CD4-positive, alpha-beta T cell (primary cell): ENCODE measurements around the gene UBE2M. TPM values are rescaled to one million over a fixed set of nuclear protein-coding genes. Genes with fewer than 3 reads are reported as not detected.
A peak's percentile ranks its signal among the peaks of the same experiment; 100 is the strongest.

Experiments used
- ATAC-seq: fragments of 200-7000 bp; cut with Tn5 transposase; one replicate; pipeline ENCODE4 v1.10.0; 2022; ENCODE audit warnings: mild to moderate bottlenecking; ENCODE audit not compliant: poor library complexity
- CTCF ChIA-PET: fragments of 350-600 bp; sonication (Branson Sonifier 250); formaldehyde crosslinking; loops from one replicate; lab custom pipeline; 2021; ENCODE audit warnings: antibody characterized with exemption, inconsistent platforms; lab: Charles Lee
- POLR2A ChIA-PET: fragments of 350-600 bp; sonication (Branson Sonifier 250); formaldehyde crosslinking; loops from one replicate; lab custom pipeline; 2021; ENCODE audit warnings: antibody characterized with exemption, inconsistent platforms; lab: Charles Lee
- DNase-seq, 14 experiments: peaks; one replicate each; pipeline ENCODE4 v3.0.0-alpha.2; 2013 to 2020; ENCODE audit warnings: mixed read lengths in 2 of 14
- H3K27ac ChIP-seq, 2 donors: one replicate each; pipeline versions ENCODE4 v1.5.1 to v1.7.0; 2013; ENCODE audit warnings: low read length in 2 of 2, low read depth in 1 of 2, mild to moderate bottlenecking in 1 of 2
- H3K27me3 ChIP-seq, 2 experiments: 1 replicate in 1 of 2; 2 replicates in 1 of 2; pipeline versions ENCODE4 v1.6.1 to v1.7.0; 2013; ENCODE audit warnings: low read length in 2 of 2, control low read depth in 1 of 2, mild to moderate bottlenecking in 1 of 2, moderate library complexity in 1 of 2; ENCODE audit not compliant: insufficient read depth in 2 of 2, control insufficient read depth in 1 of 2
- H3K36me3 ChIP-seq: one replicate; pipeline ENCODE4 v1.6.1; 2013; ENCODE audit warnings: low read length, control low read depth; ENCODE audit not compliant: insufficient read depth
- H3K4me1 ChIP-seq: one replicate; pipeline ENCODE4 v1.6.1; 2013; ENCODE audit warnings: low read length, control low read depth; ENCODE audit not compliant: insufficient read depth
- H3K4me3 ChIP-seq: one replicate; pipeline ENCODE4 v1.5.1; 2013; ENCODE audit warnings: mild to moderate bottlenecking, low read length, moderate library complexity
- H3K9me3 ChIP-seq, 2 experiments: 1 replicate in 1 of 2; 2 replicates in 1 of 2; pipeline versions ENCODE4 v1.6.1 to v1.7.0; 2013; ENCODE audit warnings: low read length in 2 of 2, mild to moderate bottlenecking in 2 of 2, control low read depth in 1 of 2, moderate library complexity in 1 of 2; ENCODE audit not compliant: control insufficient read depth in 1 of 2, insufficient read depth in 1 of 2
- H3K27ac Mint-ChIP-seq: one replicate; pipeline ENCODE4 v1.8.0; 2020; ENCODE audit warnings: mixed read lengths
- H3K27me3 Mint-ChIP-seq: one replicate; pipeline ENCODE4 v1.8.0; 2021; ENCODE audit warnings: mixed read lengths
- H3K36me3 Mint-ChIP-seq: one replicate; pipeline ENCODE4 v1.8.0; 2021; ENCODE audit warnings: low read depth, mixed read lengths
- H3K4me1 Mint-ChIP-seq: one replicate; pipeline ENCODE4 v1.8.0; 2021; ENCODE audit warnings: low read depth, mixed read lengths
- H3K4me3 Mint-ChIP-seq: one replicate; pipeline ENCODE4 v1.8.0; 2020; ENCODE audit warnings: mild to moderate bottlenecking, mixed read lengths
- H3K9me3 Mint-ChIP-seq: one replicate; pipeline ENCODE4 v1.8.0; 2020; ENCODE audit warnings: mixed read lengths
- intact Hi-C, 2 experiments: fragments of 100-400 bp; cut with DNase I in 1 of 2; cut with micrococcal nuclease in 1 of 2; formaldehyde crosslinking; loops; one replicate each; pipeline versions ENCODE4 v1.15.1 to v1.9.0; 2023 to 2025; cut with DNase I, micrococcal nuclease
- total RNA-seq, 174 experiments: library from RNA in 2 of 174; stranded (reverse) in 2 of 174; gene quantifications; one replicate each; pipeline ENCODE4 v1.2.3 and lab custom pipeline; 2021 to 2026
- TF ChIP-seq, protein P1 (sequence below): fragments of 200-600 bp; IDR thresholded peaks from one replicate; pipeline ENCODE4 v1.8.0; 2022; ENCODE audit warnings: antibody characterized with exemption, mild to moderate bottlenecking

The UBE2M gene
- total RNA-seq, 2 experiments from 2014 or later: 29.0 to 31.0 TPM

DNA sequence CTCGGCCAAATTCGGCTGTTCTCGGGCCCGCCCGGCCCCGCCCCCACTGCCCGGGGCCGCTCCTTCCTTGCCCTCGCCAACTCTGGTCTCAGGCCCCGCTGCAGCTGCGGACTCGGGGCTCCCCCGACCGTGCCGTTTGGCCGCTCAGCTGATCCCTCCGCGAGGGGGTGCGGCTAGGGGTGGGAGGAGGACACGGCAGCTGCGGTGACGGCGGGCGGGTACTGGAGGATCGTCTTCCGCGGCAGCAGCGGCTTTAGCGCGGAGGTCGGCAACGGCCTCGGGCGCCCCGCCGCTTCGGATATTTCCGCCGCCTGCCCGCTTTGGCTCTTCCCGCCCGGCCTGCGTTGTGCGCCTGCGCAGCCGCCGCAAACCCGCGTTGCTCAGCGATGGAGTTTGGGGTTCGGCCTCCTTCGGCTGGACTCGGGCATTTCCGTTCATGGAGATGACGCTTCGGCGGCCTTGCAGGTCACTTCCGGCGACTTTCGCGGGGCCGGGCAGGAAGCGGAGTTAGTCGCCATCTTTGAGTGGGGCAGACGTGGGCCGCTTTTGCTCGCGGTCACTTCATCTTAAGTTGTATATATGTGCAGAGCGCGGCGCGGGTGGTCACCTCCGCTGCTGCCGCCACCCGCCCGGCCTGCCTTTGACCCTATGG is 338 bp upstream of the UBE2M start:
- peaks cover 90% of the 10 kb centered on the region for H3K4me1 ChIP-seq
- Mint-ChIP-seq H3K27ac (peak overlapping the region; percentile 96), H3K36me3 (peaks cover 52% of the 10 kb centered on the region), H3K4me3 (peak overlapping the region; percentile 98), H3K27me3 (no peaks in the 10 kb centered on the region), H3K4me1 (peaks cover 82% of the 10 kb centered on the region), H3K9me3 (no peaks in the 10 kb centered on the region)
- TF ChIP-seq, protein P1, sequence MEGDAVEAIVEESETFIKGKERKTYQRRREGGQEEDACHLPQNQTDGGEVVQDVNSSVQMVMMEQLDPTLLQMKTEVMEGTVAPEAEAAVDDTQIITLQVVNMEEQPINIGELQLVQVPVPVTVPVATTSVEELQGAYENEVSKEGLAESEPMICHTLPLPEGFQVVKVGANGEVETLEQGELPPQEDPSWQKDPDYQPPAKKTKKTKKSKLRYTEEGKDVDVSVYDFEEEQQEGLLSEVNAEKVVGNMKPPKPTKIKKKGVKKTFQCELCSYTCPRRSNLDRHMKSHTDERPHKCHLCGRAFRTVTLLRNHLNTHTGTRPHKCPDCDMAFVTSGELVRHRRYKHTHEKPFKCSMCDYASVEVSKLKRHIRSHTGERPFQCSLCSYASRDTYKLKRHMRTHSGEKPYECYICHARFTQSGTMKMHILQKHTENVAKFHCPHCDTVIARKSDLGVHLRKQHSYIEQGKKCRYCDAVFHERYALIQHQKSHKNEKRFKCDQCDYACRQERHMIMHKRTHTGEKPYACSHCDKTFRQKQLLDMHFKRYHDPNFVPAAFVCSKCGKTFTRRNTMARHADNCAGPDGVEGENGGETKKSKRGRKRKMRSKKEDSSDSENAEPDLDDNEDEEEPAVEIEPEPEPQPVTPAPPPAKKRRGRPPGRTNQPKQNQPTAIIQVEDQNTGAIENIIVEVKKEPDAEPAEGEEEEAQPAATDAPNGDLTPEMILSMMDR: no peak
- intact Hi-C loops: loop anchor here (1.0 kb wide), 4 partner anchors 14 to 38 kb away; partner anchors contain the start of genes MZF1 (in 1 of the 2) and TRIM28 (in 1 of the 2)
- H3K36me3 ChIP-seq: peaks cover 23% of the 10 kb centered on the region
- DNase-seq (peak; percentile 99 to 100 (median 100)), ATAC-seq (peak; percentile 70)
- H3K27ac ChIP-seq: peak overlapping the region; percentile 88 to 96
- no peaks in the 10 kb centered on the region for H3K27me3 ChIP-seq
- CTCF ChIA-PET: interaction anchor here (1.0 to 1.4 kb wide), 2 partner anchors 39 to 44 kb away, joined by 3 to 4 read pairs; partner anchors contain the start of gene ZBTB45
- POLR2A ChIA-PET: interaction anchor here (0.5 to 7.0 kb wide), 4 partner anchors 13 to 39 kb away, joined by 3 to 63 read pairs (median 26); partner anchors contain the start of genes MZF1, TRIM28 and ZBTB45
- peak overlapping the region; percentile 76 for H3K4me3 ChIP-seq
- no peaks in the 10 kb centered on the region for H3K9me3 ChIP-seq

DNA sequence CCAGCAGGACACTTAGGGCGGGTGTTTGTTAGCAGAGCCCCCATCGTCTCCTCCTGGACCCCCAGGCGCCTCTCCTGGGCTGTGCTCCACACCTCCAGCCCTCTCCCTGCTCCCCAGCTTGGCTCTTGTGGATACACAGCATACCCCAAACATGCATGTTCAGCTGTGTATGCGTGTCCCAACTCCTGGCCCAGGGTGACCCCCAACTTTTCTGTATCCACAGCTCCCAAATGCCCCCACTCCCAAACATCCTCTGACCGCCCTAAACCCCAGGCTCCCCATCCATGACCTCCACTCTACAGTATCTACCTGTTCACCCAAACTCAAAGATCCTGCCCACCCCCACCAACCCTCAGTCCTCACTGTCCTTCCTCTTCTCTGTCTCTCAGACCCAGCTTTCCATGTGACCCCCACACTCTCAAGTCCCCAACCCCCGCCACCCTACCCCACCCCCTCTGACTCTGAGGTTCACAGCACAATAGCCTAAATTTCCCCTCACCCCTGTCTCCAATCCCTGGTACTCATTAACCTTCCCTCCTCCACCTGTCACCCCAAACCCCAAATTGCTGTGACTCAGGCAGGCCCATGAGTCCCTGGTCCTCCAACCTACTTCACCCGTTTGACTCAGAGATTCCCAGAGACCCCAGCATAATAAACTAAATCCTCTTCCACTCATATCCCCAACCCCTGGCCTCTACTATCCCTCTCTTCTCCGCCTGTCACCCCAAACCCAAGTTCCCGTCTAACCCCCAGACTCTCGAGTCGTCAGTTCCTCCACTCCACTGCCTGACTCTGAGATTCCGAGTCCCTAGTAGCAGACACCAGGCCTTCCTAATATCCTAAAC is 968 bp downstream of the UBE2M start:
- CTCF ChIA-PET: interaction anchor here (1.4 kb wide), 1 partner anchor 43 kb away, joined by 4 read pairs; no protein-coding TSS in a partner anchor
- H3K27me3 ChIP-seq: no peaks in the 10 kb centered on the region
- Mint-ChIP-seq H3K27ac (peak overlapping the region; percentile 96), H3K36me3 (peaks cover 62% of the 10 kb centered on the region), H3K9me3 (no peaks in the 10 kb centered on the region), H3K27me3 (no peaks in the 10 kb centered on the region), H3K4me3 (peak overlapping the region; percentile 93), H3K4me1 (peaks cover 85% of the 10 kb centered on the region)
- peaks cover 33% of the 10 kb centered on the region for H3K36me3 ChIP-seq
- DNase-seq (peak in 2 of 14 experiments; percentile 30 to 44), ATAC-seq (no peak)
- peak overlapping the region; percentile 70 for H3K4me3 ChIP-seq
- TF ChIP-seq, protein P1: no peak
- peak overlapping the region; percentile 77 to 80 for H3K27ac ChIP-seq
- H3K4me1 ChIP-seq: peaks cover 84% of the 10 kb centered on the region
- intact Hi-C loops: loop anchor here in 1 of 2 experiments (1.0 kb wide), 1 partner anchor 13 kb away; the partner anchor contains the start of gene TRIM28
- no peaks in the 10 kb centered on the region for H3K9me3 ChIP-seq
- POLR2A ChIA-PET: interaction anchor here (2.4 to 3.2 kb wide), 2 partner anchors 13 to 37 kb away, joined by 22 to 29 read pairs; partner anchors contain the start of genes TRIM28 and ZBTB45

DNA sequence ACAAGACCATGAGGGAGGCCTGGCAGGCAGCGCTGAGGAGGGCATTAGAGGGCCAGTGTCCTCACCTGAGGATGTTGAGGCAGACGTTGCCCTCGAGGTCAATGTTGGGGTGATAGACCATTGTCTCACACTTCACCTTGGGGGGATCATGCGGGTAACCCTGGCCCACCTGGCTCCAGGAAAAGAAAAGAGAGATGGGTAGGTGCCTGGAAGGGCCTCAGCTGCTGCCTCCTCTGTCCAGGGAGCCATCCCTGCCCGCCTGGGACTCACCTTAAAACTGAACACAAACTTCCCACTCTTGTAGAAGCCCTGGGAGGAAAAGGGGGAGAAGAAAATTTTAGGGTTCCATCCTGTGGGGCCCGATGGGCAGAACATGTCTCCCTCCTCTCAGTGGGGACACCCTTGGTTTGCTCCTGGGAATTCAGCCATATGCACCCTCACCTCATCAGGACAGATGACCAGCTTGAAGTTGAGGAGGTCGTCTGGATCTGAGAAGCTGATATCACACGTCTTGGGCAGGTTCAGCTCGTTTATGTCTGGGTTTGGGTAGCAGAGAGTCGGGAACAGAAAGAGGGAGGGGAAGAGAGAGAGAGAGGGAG is 1.7 kb downstream of the UBE2M start:
- DNase-seq: no peak
- ChIA-PET POLR2A (interaction anchor here (3.2 kb wide), 1 partner anchor 37 kb away, joined by 29 read pairs; the partner anchor contains the start of gene ZBTB45), CTCF (no interaction called here)
- Histone ChIP-seq H3K27ac (peak overlapping the region in 1 of 2 donors; percentile 80), H3K9me3 (no peaks in the 10 kb centered on the region), H3K4me3 (peak overlapping the region; percentile 70), H3K36me3 (peaks cover 41% of the 10 kb centered on the region), H3K4me1 (peaks cover 79% of the 10 kb centered on the region), H3K27me3 (no peaks in the 10 kb centered on the region)
- Mint-ChIP-seq H3K27me3 (no peaks in the 10 kb centered on the region), H3K36me3 (peaks cover 69% of the 10 kb centered on the region), H3K9me3 (no peaks in the 10 kb centered on the region), H3K4me3 (peak overlapping the region; percentile 83), H3K4me1 (peaks cover 81% of the 10 kb centered on the region), H3K27ac (peak overlapping the region; percentile 96)
- no peak for ATAC-seq
- intact Hi-C loops: no loop called here
- TF ChIP-seq, protein P1: no peak
